ENCODE data around the gene CCER1.

The CCER1 gene

GRCh38 chr12:90984114-90984513 lies 29.1 kb upstream of the CCER1 start:
- no peak overlapping the region for H3K27ac ChIP-seq (ENCODE audit: low read length)
- H3K9me3 ChIP-seq (ENCODE audit: control insufficient read depth in 1 of 2, low read length in 2 of 2), result peaks cover 0 to 6% of the 10 kb centered on the region in 2 donors
- no peaks in the 10 kb centered on the region for H3K4me1 ChIP-seq (ENCODE audit: control insufficient read depth in 1 of 2, insufficient read depth in 2 of 2, low read length in 2 of 2)

GRCh38 chr12:90982170-90982569 lies 27.2 kb upstream of the CCER1 start:
- Histone ChIP-seq H3K36me3 (ENCODE audit: control insufficient read depth in 1 of 2, insufficient read depth in 2 of 2, low read length in 2 of 2) (no peaks in the 10 kb centered on the region), H3K27ac (ENCODE audit: low read length) (no peak overlapping the region), H3K27me3 (ENCODE audit: low read depth, low read length) (no peaks in the 10 kb centered on the region), H3K9me3 (ENCODE audit: control insufficient read depth in 1 of 2, low read length in 2 of 2) (peaks cover 0 to 6% of the 10 kb centered on the region in 2 donors), H3K4me3 (ENCODE audit: low read depth in 1 of 2, low read length in 2 of 2) (no peak overlapping the region), H3K4me1 (ENCODE audit: control insufficient read depth in 1 of 2, insufficient read depth in 2 of 2, low read length in 2 of 2) (no peaks in the 10 kb centered on the region)

More at GRCh38 chr12:90984114-90984513, 29.1 kb upstream of the CCER1 start:
- Histone ChIP-seq H3K27me3 (ENCODE audit: low read depth, low read length) (no peaks in the 10 kb centered on the region), H3K4me3 (ENCODE audit: low read depth in 1 of 2, low read length in 2 of 2) (no peak overlapping the region), H3K36me3 (ENCODE audit: control insufficient read depth in 1 of 2, insufficient read depth in 2 of 2, low read length in 2 of 2) (no peaks in the 10 kb centered on the region)

- H3K27ac ChIP-seq (ENCODE audit: low read length), result no peak overlapping the region
- no peaks in the 10 kb centered on the region for H3K9me3 ChIP-seq (ENCODE audit: control insufficient read depth in 1 of 2, low read length in 2 of 2)
- H3K27me3 ChIP-seq (ENCODE audit: low read depth, low read length), result no peaks in the 10 kb centered on the region
- H3K36me3 ChIP-seq (ENCODE audit: control insufficient read depth in 1 of 2, insufficient read depth in 2 of 2, low read length in 2 of 2), result no peaks in the 10 kb centered on the region
- H3K4me1 ChIP-seq (ENCODE audit: control insufficient read depth in 1 of 2, insufficient read depth in 2 of 2, low read length in 2 of 2), result no peaks in the 10 kb centered on the region
- H3K4me3 ChIP-seq (ENCODE audit: low read depth in 1 of 2, low read length in 2 of 2), result no peak overlapping the region
These were observed 25.0 kb upstream of the CCER1 start for GRCh38 chr12:90979951-90980350.

- no peak overlapping the region for H3K27ac ChIP-seq (ENCODE audit: low read length)
- H3K27me3 ChIP-seq (ENCODE audit: low read depth, low read length), result no peaks in the 10 kb centered on the region
- no peak overlapping the region for H3K4me3 ChIP-seq (ENCODE audit: low read depth in 1 of 2, low read length in 2 of 2)
- no peaks in the 10 kb centered on the region for H3K4me1 ChIP-seq (ENCODE audit: control insufficient read depth in 1 of 2, insufficient read depth in 2 of 2, low read length in 2 of 2)
- no peaks in the 10 kb centered on the region for H3K36me3 ChIP-seq (ENCODE audit: control insufficient read depth in 1 of 2, insufficient read depth in 2 of 2, low read length in 2 of 2)
- no peaks in the 10 kb centered on the region for H3K9me3 ChIP-seq (ENCODE audit: control insufficient read depth in 1 of 2, low read length in 2 of 2)
These were observed 24.0 kb upstream of the CCER1 start for GRCh38 chr12:90979019-90979418.

- Histone ChIP-seq H3K27me3 (ENCODE audit: low read depth, low read length) (no peaks in the 10 kb centered on the region), H3K4me1 (ENCODE audit: control insufficient read depth in 1 of 2, insufficient read depth in 2 of 2, low read length in 2 of 2) (no peaks in the 10 kb centered on the region), H3K36me3 (ENCODE audit: control insufficient read depth in 1 of 2, insufficient read depth in 2 of 2, low read length in 2 of 2) (no peaks in the 10 kb centered on the region), H3K9me3 (ENCODE audit: control insufficient read depth in 1 of 2, low read length in 2 of 2) (no peaks in the 10 kb centered on the region), H3K4me3 (ENCODE audit: low read depth in 1 of 2, low read length in 2 of 2) (no peak overlapping the region), H3K27ac (ENCODE audit: low read length) (no peak overlapping the region)
These were observed 23.3 kb upstream of the CCER1 start for GRCh38 chr12:90978117-90978770.

GRCh38 chr12:90977224-90977623 lies 22.2 kb upstream of the CCER1 start:
- no peaks in the 10 kb centered on the region for H3K27me3 ChIP-seq (ENCODE audit: low read depth, low read length)
- no peak overlapping the region for H3K4me3 ChIP-seq (ENCODE audit: low read depth in 1 of 2, low read length in 2 of 2)
- H3K4me1 ChIP-seq (ENCODE audit: control insufficient read depth in 1 of 2, insufficient read depth in 2 of 2, low read length in 2 of 2), result no peaks in the 10 kb centered on the region
- H3K36me3 ChIP-seq (ENCODE audit: control insufficient read depth in 1 of 2, insufficient read depth in 2 of 2, low read length in 2 of 2), result no peaks in the 10 kb centered on the region
- H3K27ac ChIP-seq (ENCODE audit: low read length), result no peak overlapping the region
- no peaks in the 10 kb centered on the region for H3K9me3 ChIP-seq (ENCODE audit: control insufficient read depth in 1 of 2, low read length in 2 of 2)

GRCh38 chr12:90974286-90974685 lies 19.3 kb upstream of the CCER1 start:
- no peaks in the 10 kb centered on the region for H3K9me3 ChIP-seq (ENCODE audit: control insufficient read depth in 1 of 2, low read length in 2 of 2)
- H3K4me1 ChIP-seq (ENCODE audit: control insufficient read depth in 1 of 2, insufficient read depth in 2 of 2, low read length in 2 of 2), result no peaks in the 10 kb centered on the region
- H3K27me3 ChIP-seq (ENCODE audit: low read depth, low read length), result no peaks in the 10 kb centered on the region
- H3K36me3 ChIP-seq (ENCODE audit: control insufficient read depth in 1 of 2, insufficient read depth in 2 of 2, low read length in 2 of 2), result no peaks in the 10 kb centered on the region
- no peak overlapping the region for H3K4me3 ChIP-seq (ENCODE audit: low read depth in 1 of 2, low read length in 2 of 2)
- no peak overlapping the region for H3K27ac ChIP-seq (ENCODE audit: low read length)

- H3K9me3 ChIP-seq (ENCODE audit: control insufficient read depth in 1 of 2, low read length in 2 of 2), result no peaks in the 10 kb centered on the region
- H3K4me1 ChIP-seq (ENCODE audit: control insufficient read depth in 1 of 2, insufficient read depth in 2 of 2, low read length in 2 of 2), result no peaks in the 10 kb centered on the region
- H3K27ac ChIP-seq (ENCODE audit: low read length), result no peak overlapping the region
- no peaks in the 10 kb centered on the region for H3K36me3 ChIP-seq (ENCODE audit: control insufficient read depth in 1 of 2, insufficient read depth in 2 of 2, low read length in 2 of 2)
- no peaks in the 10 kb centered on the region for H3K27me3 ChIP-seq (ENCODE audit: low read depth, low read length)
- no peak overlapping the region for H3K4me3 ChIP-seq (ENCODE audit: low read depth in 1 of 2, low read length in 2 of 2)
These were observed 17.2 kb upstream of the CCER1 start for GRCh38 chr12:90972226-90972625.

GRCh38 chr12:90970911-90971310 lies 15.9 kb upstream of the CCER1 start:
- Histone ChIP-seq H3K9me3 (ENCODE audit: control insufficient read depth in 1 of 2, low read length in 2 of 2) (no peaks in the 10 kb centered on the region), H3K4me3 (ENCODE audit: low read depth in 1 of 2, low read length in 2 of 2) (no peak overlapping the region), H3K27ac (ENCODE audit: low read length) (no peak overlapping the region), H3K4me1 (ENCODE audit: control insufficient read depth in 1 of 2, insufficient read depth in 2 of 2, low read length in 2 of 2) (no peaks in the 10 kb centered on the region), H3K27me3 (ENCODE audit: low read depth, low read length) (no peaks in the 10 kb centered on the region), H3K36me3 (ENCODE audit: control insufficient read depth in 1 of 2, insufficient read depth in 2 of 2, low read length in 2 of 2) (no peaks in the 10 kb centered on the region)

- no peaks in the 10 kb centered on the region for H3K9me3 ChIP-seq (ENCODE audit: control insufficient read depth in 1 of 2, low read length in 2 of 2)
- H3K36me3 ChIP-seq (ENCODE audit: control insufficient read depth in 1 of 2, insufficient read depth in 2 of 2, low read length in 2 of 2), result no peaks in the 10 kb centered on the region
These were observed 15.5 kb upstream of the CCER1 start for GRCh38 chr12:90970471-90970870.

GRCh38 chr12:90969851-90970250 lies 14.9 kb upstream of the CCER1 start:
- Histone ChIP-seq H3K4me3 (ENCODE audit: low read depth in 1 of 2, low read length in 2 of 2) (no peak overlapping the region), H3K4me1 (ENCODE audit: control insufficient read depth in 1 of 2, insufficient read depth in 2 of 2, low read length in 2 of 2) (no peaks in the 10 kb centered on the region), H3K9me3 (ENCODE audit: control insufficient read depth in 1 of 2, low read length in 2 of 2) (no peaks in the 10 kb centered on the region), H3K27me3 (ENCODE audit: low read depth, low read length) (no peaks in the 10 kb centered on the region), H3K36me3 (ENCODE audit: control insufficient read depth in 1 of 2, insufficient read depth in 2 of 2, low read length in 2 of 2) (no peaks in the 10 kb centered on the region), H3K27ac (ENCODE audit: low read length) (no peak overlapping the region)

More at GRCh38 chr12:90970471-90970870, 15.5 kb upstream of the CCER1 start:
- H3K4me1 ChIP-seq (ENCODE audit: control insufficient read depth in 1 of 2, insufficient read depth in 2 of 2, low read length in 2 of 2), result no peaks in the 10 kb centered on the region
- no peaks in the 10 kb centered on the region for H3K27me3 ChIP-seq (ENCODE audit: low read depth, low read length)
- no peak overlapping the region for H3K27ac ChIP-seq (ENCODE audit: low read length)
- no peak overlapping the region for H3K4me3 ChIP-seq (ENCODE audit: low read depth in 1 of 2, low read length in 2 of 2)

- Histone ChIP-seq H3K27ac (ENCODE audit: low read length) (no peak overlapping the region), H3K4me1 (ENCODE audit: control insufficient read depth in 1 of 2, insufficient read depth in 2 of 2, low read length in 2 of 2) (no peaks in the 10 kb centered on the region), H3K4me3 (ENCODE audit: low read depth in 1 of 2, low read length in 2 of 2) (no peak overlapping the region), H3K36me3 (ENCODE audit: control insufficient read depth in 1 of 2, insufficient read depth in 2 of 2, low read length in 2 of 2) (no peaks in the 10 kb centered on the region), H3K9me3 (ENCODE audit: control insufficient read depth in 1 of 2, low read length in 2 of 2) (no peaks in the 10 kb centered on the region), H3K27me3 (ENCODE audit: low read depth, low read length) (no peaks in the 10 kb centered on the region)
These were observed 14.4 kb upstream of the CCER1 start for GRCh38 chr12:90969346-90969745.
